CD14-positive monocyte (primary cell): ENCODE measurements around the gene SMIM28. TPM values are rescaled to one million over a fixed set of nuclear protein-coding genes. Genes with fewer than 3 reads are reported as not detected.

Experiments
- DNase-seq, 3 donors: peaks; one replicate each; pipeline ENCODE4 v3.0.0-alpha.2; 2011 to 2022
- H2AFZ ChIP-seq: 2 replicates; pipeline ENCODE4 v1.6.0; 2012; ENCODE audit warnings: mild to moderate bottlenecking, low read depth, low read length, inconsistent platforms; ENCODE audit not compliant: insufficient read depth, poor library complexity, severe bottlenecking
- H3K27ac ChIP-seq, 2 donors: 1 replicate in 1 of 2; 2 replicates in 1 of 2; pipeline ENCODE4 v1.5.1; 2012 to 2013; ENCODE audit warnings: low read length in 2 of 2, control low read depth in 1 of 2, inconsistent platforms in 1 of 2, low read depth in 1 of 2, mild to moderate bottlenecking in 1 of 2
- H3K27me3 ChIP-seq, 2 donors: one replicate each; pipeline versions ENCODE4 v1.6.0 to v1.6.1; 2011 to 2013; ENCODE audit warnings: low read length in 2 of 2; ENCODE audit not compliant: control insufficient read depth in 2 of 2, insufficient read depth in 2 of 2
- H3K36me3 ChIP-seq, 2 donors: replicated peaks in 1 of 2; 1 replicate in 1 of 2; 2 replicates in 1 of 2; pipeline versions ENCODE4 v1.5.1 to v1.6.1; 2012 to 2013; ENCODE audit warnings: low read length in 2 of 2, control low read depth in 1 of 2, inconsistent platforms in 1 of 2, mild to moderate bottlenecking in 1 of 2; ENCODE audit not compliant: insufficient read depth in 2 of 2, control insufficient read depth in 1 of 2
- H3K4me1 ChIP-seq, 2 donors: 1 replicate in 1 of 2; 2 replicates in 1 of 2; pipeline versions ENCODE4 v1.5.1 to v1.6.1; 2012 to 2013; ENCODE audit warnings: low read length in 2 of 2, control low read depth in 1 of 2, inconsistent platforms in 1 of 2, mild to moderate bottlenecking in 1 of 2, moderate library complexity in 1 of 2; ENCODE audit not compliant: insufficient read depth in 2 of 2, control insufficient read depth in 1 of 2
- H3K4me2 ChIP-seq: replicated peaks from 2 replicates; pipeline ENCODE3; 2012; ENCODE audit warnings: low read length, moderate library complexity, mild to moderate bottlenecking; ENCODE audit not compliant: poor library complexity, severe bottlenecking; ENCODE audit errors: extremely low read depth
- H3K4me3 ChIP-seq, 3 experiments: fragments of 200-600 bp in 1 of 3; sonication (generic) in 1 of 3; replicated peaks in 1 of 3; 1 replicate in 2 of 3; 2 replicates in 1 of 3; pipeline ENCODE4 v1.5.1; 2011 to 2013; ENCODE audit warnings: low read length in 3 of 3, mild to moderate bottlenecking in 3 of 3, control low read depth in 2 of 3, low read depth in 2 of 3, inconsistent platforms in 1 of 3, moderate library complexity in 1 of 3
- H3K79me2 ChIP-seq: 2 replicates; pipeline ENCODE4 v1.6.0; 2012; ENCODE audit warnings: mild to moderate bottlenecking, control low read depth, inconsistent platforms, low read length, moderate library complexity; ENCODE audit not compliant: insufficient read depth
- H3K9ac ChIP-seq: 2 replicates; pipeline ENCODE4 v1.6.0; 2017; ENCODE audit warnings: low read length, mild to moderate bottlenecking; ENCODE audit not compliant: insufficient read depth, poor library complexity, severe bottlenecking
- H3K9me3 ChIP-seq, 2 donors: replicated peaks in 1 of 2; 1 replicate in 1 of 2; 2 replicates in 1 of 2; pipeline versions ENCODE4 v1.5.1 to v1.6.1; 2012 to 2013; ENCODE audit warnings: low read length in 2 of 2, control low read depth in 1 of 2; ENCODE audit not compliant: control insufficient read depth in 1 of 2, insufficient read depth in 1 of 2
- H4K20me1 ChIP-seq: 2 replicates; pipeline ENCODE4 v1.6.0; 2012; ENCODE audit warnings: mild to moderate bottlenecking, low read length, control low read depth, moderate library complexity; ENCODE audit not compliant: insufficient read depth
- H3K27ac Mint-ChIP-seq, 7 donors: one replicate each; pipeline ENCODE4 v1.8.0; 2020; ENCODE audit warnings: mild to moderate bottlenecking in 7 of 7, mixed read lengths in 7 of 7, moderate library complexity in 6 of 7, inconsistent platforms in 2 of 7
- H3K27me3 Mint-ChIP-seq, 3 donors: one replicate each; pipeline ENCODE4 v1.8.0; 2021 to 2022; ENCODE audit warnings: low read depth in 3 of 3, mild to moderate bottlenecking in 3 of 3, mixed read lengths in 3 of 3, moderate library complexity in 3 of 3, inconsistent platforms in 1 of 3
- H3K36me3 Mint-ChIP-seq, 2 donors: one replicate each; pipeline ENCODE4 v1.8.0; 2020; ENCODE audit warnings: mixed read lengths in 2 of 2, inconsistent platforms in 1 of 2, mild to moderate bottlenecking in 1 of 2
- H3K4me1 Mint-ChIP-seq: one replicate; pipeline ENCODE4 v1.8.0; 2020; ENCODE audit warnings: mild to moderate bottlenecking, mixed read lengths
- H3K4me3 Mint-ChIP-seq, 2 donors: one replicate each; pipeline ENCODE4 v1.8.0; 2020; ENCODE audit warnings: mild to moderate bottlenecking in 2 of 2, mixed read lengths in 2 of 2, moderate library complexity in 1 of 2
- H3K9me3 Mint-ChIP-seq, 7 donors: one replicate each; pipeline ENCODE4 v1.8.0; 2020 to 2022; ENCODE audit warnings: mixed read lengths in 7 of 7, mild to moderate bottlenecking in 6 of 7, moderate library complexity in 6 of 7, inconsistent platforms in 2 of 7
- WGBS: methylation state at CpG from one replicate; pipeline ENCODE4 v1.1.5; 2013; ENCODE audit warnings: missing lambda C conversion rate; ENCODE audit not compliant: insufficient coverage; 5-methylcytosine and 5-hydroxymethylcytosine counted together
- intact Hi-C, 2 donors: fragments of 100-400 bp; cut with micrococcal nuclease; formaldehyde crosslinking; loops; one replicate each; pipeline versions ENCODE4 v1.15.0 to v1.15.1; 2023
- polyA plus RNA-seq, 3 donors: library from polyadenylated mRNA; depleted of rRNA in 1 of 3; unstranded in 2 of 3; stranded (reverse) in 1 of 3; fragments of 300-500 nt in 2 of 3; fragments of >200 nt in 1 of 3; fragmentation: Illumina TruSeq in 2 of 3; gene quantifications; 1 replicate in 2 of 3; 2 replicates in 1 of 3; pipeline ENCODE4 v1.2.3, GENCODE V29; 2012 to 2021
- small RNA-seq: library from RNA; depleted of rRNA; stranded (forward); fragments of <200 nt; gene quantifications from one replicate; pipeline ENCODE3, GENCODE V24; 2012; ENCODE audit warnings: low read depth; ENCODE audit not compliant: insufficient read length
- TF ChIP-seq, protein P1 (sequence below): fragments of 200-600 bp; IDR thresholded peaks from one replicate; pipeline ENCODE4 v1.8.0; 2022; ENCODE audit warnings: antibody characterized with exemption, mild to moderate bottlenecking

The SMIM28 gene
- polyA plus RNA-seq, 3 donors, result not detected

DNA sequence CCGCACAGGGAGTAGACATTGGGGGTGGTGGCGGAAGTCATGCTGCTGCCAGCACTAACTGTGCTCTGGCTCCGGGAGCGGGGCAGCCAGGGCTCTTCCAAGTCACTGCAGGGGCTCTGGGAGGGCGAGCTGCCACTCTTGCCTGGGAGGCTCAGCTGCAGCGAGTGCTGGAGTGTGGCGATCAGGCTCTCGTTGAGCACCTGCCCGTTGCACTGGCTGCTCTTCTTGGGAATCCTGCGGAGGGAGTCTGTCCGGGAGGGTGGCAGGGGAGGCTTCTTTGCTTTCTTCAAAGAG is 54.3 kb downstream of the SMIM28 start:
- peak overlapping the region in 1 of 3 experiments; percentile 22 for H3K4me3 ChIP-seq

More for the DNA sequence above, 54.3 kb downstream of the SMIM28 start:
- no peaks in the 10 kb centered on the region for H3K9me3 ChIP-seq
- no peak overlapping the region for H3K4me3 Mint-ChIP-seq
- peaks cover 4 to 10% of the 10 kb centered on the region in 2 donors for H3K36me3 Mint-ChIP-seq
- H3K27ac Mint-ChIP-seq, result peak overlapping the region; percentile 60 to 92 (median 89)
- 99% methylated on average over 11 of the region's 11 CpGs for WGBS
- no peak overlapping the region for H2AFZ ChIP-seq
- H3K9me3 Mint-ChIP-seq, result no peaks in the 10 kb centered on the region
- H3K4me1 Mint-ChIP-seq, result peaks cover 53% of the 10 kb centered on the region
- TF ChIP-seq, protein P1, sequence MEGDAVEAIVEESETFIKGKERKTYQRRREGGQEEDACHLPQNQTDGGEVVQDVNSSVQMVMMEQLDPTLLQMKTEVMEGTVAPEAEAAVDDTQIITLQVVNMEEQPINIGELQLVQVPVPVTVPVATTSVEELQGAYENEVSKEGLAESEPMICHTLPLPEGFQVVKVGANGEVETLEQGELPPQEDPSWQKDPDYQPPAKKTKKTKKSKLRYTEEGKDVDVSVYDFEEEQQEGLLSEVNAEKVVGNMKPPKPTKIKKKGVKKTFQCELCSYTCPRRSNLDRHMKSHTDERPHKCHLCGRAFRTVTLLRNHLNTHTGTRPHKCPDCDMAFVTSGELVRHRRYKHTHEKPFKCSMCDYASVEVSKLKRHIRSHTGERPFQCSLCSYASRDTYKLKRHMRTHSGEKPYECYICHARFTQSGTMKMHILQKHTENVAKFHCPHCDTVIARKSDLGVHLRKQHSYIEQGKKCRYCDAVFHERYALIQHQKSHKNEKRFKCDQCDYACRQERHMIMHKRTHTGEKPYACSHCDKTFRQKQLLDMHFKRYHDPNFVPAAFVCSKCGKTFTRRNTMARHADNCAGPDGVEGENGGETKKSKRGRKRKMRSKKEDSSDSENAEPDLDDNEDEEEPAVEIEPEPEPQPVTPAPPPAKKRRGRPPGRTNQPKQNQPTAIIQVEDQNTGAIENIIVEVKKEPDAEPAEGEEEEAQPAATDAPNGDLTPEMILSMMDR, result no peak
- no peak for DNase-seq
- H3K36me3 ChIP-seq, result no peaks in the 10 kb centered on the region
- H3K4me2 ChIP-seq, result peak overlapping the region; percentile 47
- H4K20me1 ChIP-seq, result no peaks in the 10 kb centered on the region
- H3K27me3 ChIP-seq, result no peaks in the 10 kb centered on the region
- H3K4me1 ChIP-seq, result peaks cover 38 to 47% of the 10 kb centered on the region in 2 donors
- no peaks in the 10 kb centered on the region for H3K79me2 ChIP-seq
- H3K27me3 Mint-ChIP-seq, result peaks cover 1 to 3% (median 1%) of the 10 kb centered on the region in 3 donors
- H3K9ac ChIP-seq, result no peak overlapping the region
- H3K27ac ChIP-seq, result peak overlapping the region; percentile 67 to 68
- intact Hi-C loops, result loop anchor here in 1 of 2 donors (5.0 kb wide), 1 partner anchor 85 kb away; no protein-coding TSS in a partner anchor

Small RNAs within 50 kb of the gene (small RNA-seq; reads per million reads assigned to genes)
- not detected for gene AL031003.1

Other genes starting within 250 kb of the SMIM28 start
- gene ARFGEF3, start 216.0 kb upstream of the SMIM28 start, polyA plus RNA-seq, result not detected
- not detected for gene PBOV1, start 159.4 kb upstream of the SMIM28 start, polyA plus RNA-seq
- gene HEBP2, start 26.3 kb downstream of the SMIM28 start, polyA plus RNA-seq, result 10 to 100 TPM; 17.0 to 97.5 (median 96.8) TPM
- gene NHSL1, start 121.6 kb downstream of the SMIM28 start, polyA plus RNA-seq, result 1 to 10 TPM in 1 of 3 donors, under 1 TPM in 2; 0.06 to 2.8 (median 0.51) TPM